GOT3 (cell line): ENCODE data around the gene KCNIP4.

Source experiments
- DNase-seq: peaks from one replicate; lab custom pipeline; 2025; ENCODE audit warnings: mixed read lengths; lab: John Stamatoyannopoulos, UW

The KCNIP4 gene

DNA sequence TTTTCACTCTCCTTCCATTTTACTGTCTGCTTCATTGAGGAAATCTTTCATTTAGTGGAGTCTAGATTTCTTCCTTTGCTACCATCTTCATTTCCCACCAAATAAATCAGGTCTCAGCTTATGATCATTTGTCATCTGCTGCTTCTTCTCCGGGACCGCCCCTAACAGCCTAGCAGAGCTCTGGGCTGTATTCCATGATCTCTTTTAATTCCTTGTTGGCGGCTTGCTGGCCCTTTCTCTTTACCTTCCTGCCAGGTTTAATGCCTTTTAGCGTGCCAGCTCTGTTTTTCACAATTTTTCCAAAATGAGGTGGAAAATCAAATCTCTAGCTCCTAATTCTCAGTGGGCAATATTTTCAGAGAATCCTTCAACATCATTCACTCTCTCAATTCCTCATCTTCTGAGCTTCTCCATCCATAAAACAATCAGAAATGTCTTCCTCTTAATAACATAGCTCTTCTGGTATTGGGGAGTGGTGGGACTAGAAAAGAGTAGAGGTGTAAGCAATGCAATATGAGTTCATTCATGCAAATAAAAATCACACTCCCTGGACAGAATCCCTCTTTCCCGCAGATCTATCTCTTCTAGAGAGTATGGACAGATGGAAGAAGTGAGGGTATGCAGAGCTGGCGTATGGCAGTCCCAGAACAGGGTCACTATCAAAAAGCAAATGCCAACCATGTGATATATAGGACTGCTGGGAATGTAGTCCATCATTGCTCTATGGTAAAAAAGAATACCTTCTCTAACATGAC lies 491.3 kb downstream of the KCNIP4 start:
- no peak for DNase-seq

DNA sequence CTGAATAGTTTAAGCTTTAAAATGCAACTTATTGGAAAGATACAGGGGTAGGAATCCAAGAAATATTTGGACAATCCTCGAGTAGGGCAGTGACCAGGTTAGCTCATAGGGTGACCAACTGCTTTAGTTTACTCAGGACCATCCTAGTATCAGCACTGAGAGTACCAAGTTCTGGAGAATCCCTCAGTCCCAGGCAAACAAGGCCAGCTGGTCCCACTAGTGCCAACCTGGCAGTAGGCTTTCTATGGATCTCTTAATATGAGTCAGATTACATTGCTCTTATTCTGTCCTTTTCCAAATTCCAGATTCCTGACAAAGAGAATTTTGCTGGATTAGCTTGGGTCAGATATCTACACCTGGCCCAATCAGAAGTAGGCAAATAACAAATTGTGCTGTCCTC lies 493.7 kb downstream of the KCNIP4 start:
- no peak for DNase-seq

- DNase-seq, result no peak
Measured at GRCh38 chr4:21454201-21454600, 494.4 kb downstream of the KCNIP4 start.

DNA sequence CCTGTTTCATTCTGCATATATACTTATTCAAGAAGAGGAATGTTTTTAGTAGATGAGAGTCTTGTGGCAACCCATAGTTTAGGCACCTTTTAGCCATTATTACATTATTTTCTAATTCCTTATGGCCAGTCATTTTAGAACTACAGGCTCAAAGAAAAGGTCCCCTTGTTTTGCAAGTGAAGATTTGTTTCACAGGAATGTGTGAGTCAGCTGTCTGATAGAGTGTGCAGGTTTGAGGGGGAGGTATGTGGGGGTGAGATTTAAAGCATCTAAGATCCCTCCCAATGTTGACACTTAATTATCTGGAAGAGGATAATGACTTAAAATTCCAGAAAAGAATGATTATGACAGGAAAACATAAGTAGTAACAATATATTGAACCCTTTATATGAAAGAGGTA lies 495.6 kb downstream of the KCNIP4 start:
- no peak for DNase-seq

DNA sequence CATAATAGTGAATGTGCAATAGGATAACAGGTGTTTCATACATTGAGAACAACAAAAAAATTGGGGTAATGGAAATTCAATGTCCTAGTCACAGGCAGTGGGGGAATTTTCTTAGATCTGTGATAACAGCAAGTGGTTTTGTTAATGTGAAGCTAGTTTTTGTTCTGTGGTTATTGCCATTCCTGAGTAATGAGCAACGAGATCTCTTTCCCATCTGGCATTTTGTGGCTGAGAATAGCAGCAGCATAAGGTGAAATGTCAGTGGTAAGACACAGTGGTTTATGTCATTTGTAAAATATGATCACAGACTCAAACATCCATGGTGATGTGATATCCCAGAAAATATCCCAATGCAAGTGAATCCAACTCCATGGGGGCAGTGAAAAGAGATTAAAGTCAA lies 497.5 kb downstream of the KCNIP4 start:
- no peak for DNase-seq

GRCh38 chr4:21450331-21450730 lies 498.2 kb downstream of the KCNIP4 start:
- no peak for DNase-seq

GRCh38 chr4:21447301-21448054 lies 501.1 kb downstream of the KCNIP4 start:
- DNase-seq, result no peak

GRCh38 chr4:21420166-21420565 lies 528.4 kb downstream of the KCNIP4 start:
- no peak for DNase-seq

DNA sequence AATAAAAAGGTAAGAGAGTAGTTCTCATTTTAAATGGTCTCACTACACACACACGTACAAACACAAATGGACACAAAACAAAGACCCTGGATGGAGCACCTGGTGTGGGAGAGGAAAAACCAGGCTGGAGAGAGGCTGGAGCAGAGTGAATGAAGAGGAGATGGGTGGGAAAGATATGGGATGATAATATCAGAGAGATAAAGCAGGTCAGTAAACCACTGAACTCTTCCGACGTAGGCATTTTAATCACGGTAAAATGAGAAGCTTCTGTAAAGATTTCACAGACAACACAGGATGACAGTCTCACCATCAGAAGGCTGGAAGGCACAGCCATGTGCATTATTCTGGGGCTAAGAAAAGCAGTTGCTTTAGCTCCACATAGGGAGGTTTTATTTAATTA lies 532.8 kb downstream of the KCNIP4 start:
- no peak for DNase-seq

GRCh38 chr4:21413807-21414370 lies 534.7 kb downstream of the KCNIP4 start:
- DNase-seq, result no peak

DNA sequence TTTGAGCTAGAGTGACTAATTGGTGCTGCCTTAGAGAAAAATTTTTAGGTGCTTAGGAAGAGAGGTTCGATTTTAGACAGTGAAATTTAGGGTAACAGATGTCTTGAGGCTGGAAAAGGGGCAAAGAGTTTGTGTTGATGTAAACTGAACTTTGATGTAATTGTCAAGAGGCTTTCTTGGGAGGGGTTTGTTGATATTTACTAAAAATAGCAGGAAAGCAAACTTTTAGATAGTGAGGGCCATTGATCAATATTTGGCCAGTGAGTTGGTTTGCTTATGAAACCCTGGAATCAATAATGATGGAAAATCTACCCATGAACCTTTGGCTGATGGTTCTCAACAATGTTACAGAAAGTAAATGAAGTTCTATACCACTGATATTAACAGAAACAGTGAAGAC lies 537.5 kb downstream of the KCNIP4 start:
- DNase-seq, result no peak

GRCh38 chr4:21410372-21410771 lies 538.2 kb downstream of the KCNIP4 start:
- DNase-seq, result no peak

DNA sequence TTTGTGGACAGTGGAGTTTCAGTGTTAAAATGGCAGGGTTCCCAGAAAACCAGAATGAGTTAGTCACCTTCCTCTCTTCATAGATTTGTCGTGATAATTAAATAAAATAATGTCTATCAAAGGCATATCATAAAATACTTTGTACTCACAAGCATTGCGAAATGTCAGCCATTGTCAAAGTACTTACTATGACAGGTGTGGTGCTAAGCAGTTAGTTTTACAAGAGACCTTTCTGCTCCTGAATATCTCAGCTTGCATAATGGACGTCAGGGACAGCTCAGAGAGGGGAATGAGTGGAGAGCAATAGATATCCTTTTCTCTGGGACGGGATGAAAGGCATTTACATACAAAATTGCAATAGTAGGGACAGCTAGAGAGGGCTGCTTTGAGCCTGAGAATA lies 560.9 kb downstream of the KCNIP4 start:
- no peak for DNase-seq

- no peak for DNase-seq
Measured at GRCh38 chr4:21386166-21386780, 562.3 kb downstream of the KCNIP4 start.

DNA sequence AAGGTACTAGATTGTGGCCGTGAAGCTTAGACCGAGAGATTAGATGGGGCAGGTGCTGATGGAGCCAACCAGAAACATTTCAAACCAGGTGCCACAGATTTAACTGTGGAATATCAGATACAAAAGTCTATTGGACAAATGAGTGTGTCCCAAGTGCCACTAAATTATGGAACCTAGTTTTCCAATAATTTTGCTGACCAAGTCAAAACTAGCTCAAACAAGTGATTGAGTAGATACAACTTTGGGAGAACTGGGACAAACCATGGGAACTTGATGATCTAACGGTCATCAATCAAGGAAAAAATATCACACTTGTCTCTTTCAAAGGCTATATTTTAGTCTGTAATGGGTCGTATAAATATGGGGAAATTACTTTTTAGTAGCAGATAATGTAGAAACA lies 562.9 kb downstream of the KCNIP4 start:
- DNase-seq, result no peak

DNA sequence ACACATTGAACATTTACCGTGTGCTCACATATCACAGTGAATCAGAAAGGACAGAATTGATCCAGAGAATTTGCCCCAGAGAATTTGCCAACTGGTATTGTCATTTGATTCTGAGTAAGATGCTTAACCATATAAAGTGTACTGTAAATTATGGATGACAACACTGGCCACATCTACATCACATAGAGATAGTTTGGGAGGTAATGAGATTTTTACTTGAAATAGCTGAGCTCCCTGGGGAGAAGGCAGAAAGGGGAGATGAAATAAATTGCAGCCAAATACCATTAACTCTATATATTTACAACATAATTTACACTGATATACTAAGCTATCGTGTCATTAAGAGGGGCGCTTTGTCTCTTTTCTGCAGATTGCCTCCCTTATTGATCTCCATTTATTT lies 564.0 kb downstream of the KCNIP4 start:
- DNase-seq, result no peak

GRCh38 chr4:21380861-21381260 lies 567.7 kb downstream of the KCNIP4 start:
- DNase-seq, result no peak

DNA sequence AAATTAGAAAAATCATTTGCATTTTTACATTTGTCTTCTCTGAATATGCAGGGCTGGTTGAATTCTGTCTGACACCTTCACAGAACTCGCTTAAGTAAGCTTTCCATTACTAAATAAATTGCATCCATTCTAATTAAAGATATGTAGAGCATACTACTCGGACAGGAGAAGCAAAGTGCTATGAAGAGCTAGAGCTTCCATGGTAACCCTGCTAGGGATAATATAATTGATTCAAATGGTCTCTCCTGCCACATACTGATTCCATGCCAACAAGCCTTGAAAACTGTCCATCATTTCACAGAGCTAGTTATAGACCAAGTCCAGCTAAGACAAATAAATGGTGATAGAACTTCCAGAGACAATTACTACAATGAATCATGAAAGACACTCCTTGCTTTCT lies 571.5 kb downstream of the KCNIP4 start:
- no peak for DNase-seq

GRCh38 chr4:21376176-21376575 lies 572.4 kb downstream of the KCNIP4 start:
- no peak for DNase-seq

- no peak for DNase-seq
Measured at GRCh38 chr4:21374641-21375368, 573.8 kb downstream of the KCNIP4 start.

GRCh38 chr4:21367567-21367966 lies 581.0 kb downstream of the KCNIP4 start:
- DNase-seq, result no peak

GRCh38 chr4:21366840-21367239 lies 581.7 kb downstream of the KCNIP4 start:
- DNase-seq, result no peak
